ENCODE measurements around the gene MYO1E.
"Not testable (repeated sequence)": the region's sequence is repeated elsewhere in the genome, so short reads cannot be mapped to it uniquely, and the experiment has no call there.

MYO1E gene

GRCh38 chr15:59290295-59291212, 82.1 kb downstream of the MYO1E start:
- DNase-seq, result no peak

- no peak for DNase-seq
Measured at GRCh38 chr15:59289574-59289973, 83.1 kb downstream of the MYO1E start.

DNA sequence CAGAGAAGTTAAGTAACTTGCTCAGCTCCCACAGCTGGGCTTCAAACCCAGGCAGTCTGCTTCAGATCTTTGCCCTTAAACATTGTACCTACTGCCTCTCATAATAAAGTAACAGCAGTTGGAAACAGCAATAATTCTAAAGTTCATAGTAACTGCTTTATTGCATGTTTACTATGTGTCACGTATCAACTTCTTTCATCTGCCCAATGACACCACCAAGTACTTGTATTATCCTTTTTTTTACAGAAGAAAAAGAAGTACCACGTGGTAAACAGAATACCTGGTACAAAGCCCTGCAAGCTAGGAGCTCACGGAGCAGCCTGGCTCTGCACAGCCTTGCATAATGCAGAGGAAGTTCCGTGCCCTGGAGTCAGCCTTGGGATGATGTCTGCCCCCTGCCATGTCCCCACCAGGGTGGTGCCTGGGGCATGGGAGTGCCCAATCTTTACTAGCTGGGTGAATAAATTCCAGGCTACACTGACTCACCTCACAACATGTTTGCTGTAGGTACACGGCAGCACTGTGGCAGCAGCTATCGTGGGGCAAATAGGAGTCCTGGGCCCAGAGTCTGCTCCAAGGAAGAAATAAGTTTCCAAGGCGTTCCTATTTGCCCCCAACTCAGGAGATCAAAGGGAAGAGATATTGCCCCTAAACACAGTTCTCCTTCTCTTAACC, 88.8 kb downstream of the MYO1E start:
- DNase-seq, result no peak

- no peak for DNase-seq
Measured at GRCh38 chr15:59282515-59283337, 89.9 kb downstream of the MYO1E start.

DNA sequence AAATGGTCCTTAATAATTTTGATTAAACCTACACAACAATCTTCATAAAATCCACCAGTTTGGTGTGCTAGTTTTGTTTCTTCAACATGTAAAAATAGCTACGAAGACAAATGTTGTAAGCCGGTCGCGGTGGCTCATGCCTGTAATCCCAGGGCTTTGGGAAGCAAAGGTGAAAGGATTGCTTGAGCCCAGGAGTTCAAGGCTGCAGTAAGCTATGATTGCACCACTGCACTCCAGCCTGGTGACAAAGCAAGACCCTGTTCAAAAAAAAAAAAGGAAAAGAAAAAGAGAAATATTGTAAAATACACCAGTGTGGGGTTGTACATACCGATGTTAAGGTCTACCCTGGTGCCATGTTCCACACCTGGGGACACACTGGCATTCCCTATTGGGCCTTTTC, 91.0 kb downstream of the MYO1E start:
- no peak for DNase-seq

DNA sequence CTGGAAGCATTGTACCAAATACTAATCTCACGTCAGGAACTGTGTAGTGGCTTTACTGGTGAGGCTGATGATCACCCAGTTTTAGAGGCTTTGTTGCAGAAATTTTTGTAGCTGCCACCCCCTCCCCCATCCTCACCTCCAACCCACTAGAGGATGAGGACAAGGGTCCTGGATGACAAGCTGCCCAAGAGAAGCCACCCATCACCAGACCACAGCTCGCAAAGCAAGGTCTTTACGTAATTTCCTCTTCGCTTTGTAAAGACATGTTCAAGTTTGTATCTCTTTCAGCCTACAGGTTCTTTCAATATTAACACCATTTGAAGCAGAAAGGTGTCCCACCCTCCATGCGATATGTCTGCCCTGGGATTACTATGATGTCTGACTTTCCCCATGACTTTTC, 91.8 kb downstream of the MYO1E start:
- no peak for DNase-seq

GRCh38 chr15:59280292-59280691, 92.4 kb downstream of the MYO1E start:
- DNase-seq, result not testable (repeated sequence)

GRCh38 chr15:59279023-59279422, 93.6 kb downstream of the MYO1E start:
- DNase-seq, result no peak

- no peak for DNase-seq
Measured at GRCh38 chr15:59278120-59278519, 94.6 kb downstream of the MYO1E start.

DNA sequence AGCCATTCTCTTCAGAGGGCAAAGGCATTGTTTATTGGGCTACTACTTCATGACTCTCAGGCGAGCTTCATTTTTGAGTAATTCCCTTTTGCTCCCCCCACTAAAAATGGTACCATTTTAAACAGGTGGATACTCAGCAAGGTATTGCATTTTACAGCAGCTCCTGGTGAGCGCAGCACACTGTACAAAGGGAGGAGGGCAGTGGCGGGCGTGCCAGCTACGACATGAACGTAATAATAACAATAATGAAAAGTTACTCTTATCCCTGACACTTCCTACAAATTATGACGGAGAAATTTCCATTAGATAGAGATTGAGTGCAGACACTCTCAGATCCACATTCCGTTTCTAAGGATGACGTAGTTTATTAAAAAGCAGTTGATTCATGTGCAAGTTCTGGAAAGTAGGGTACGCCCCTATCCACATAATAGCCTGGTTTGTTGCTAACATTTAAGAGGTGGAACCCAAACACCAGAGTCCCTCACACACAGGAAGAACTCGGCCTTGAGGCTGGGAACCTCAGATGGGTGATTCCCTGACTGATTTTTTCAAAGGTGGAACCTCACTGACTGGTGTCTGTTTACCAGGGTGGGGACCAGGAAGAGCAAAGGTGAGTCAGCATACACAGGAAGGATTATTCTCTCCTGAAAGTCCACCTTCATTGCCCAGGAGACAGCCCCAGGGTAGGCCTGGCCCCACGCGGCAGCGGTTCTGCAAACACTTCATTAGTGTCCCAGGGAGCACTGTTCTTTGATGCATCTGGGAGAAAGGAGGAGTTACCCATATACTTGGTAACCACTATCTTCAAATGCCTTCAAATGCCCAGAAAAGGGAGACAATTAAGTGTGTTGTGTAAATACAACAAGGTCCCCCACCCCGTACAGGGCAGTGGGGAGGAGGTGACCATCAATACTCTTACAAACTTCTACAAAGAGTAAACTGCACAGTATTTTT, 96.2 kb downstream of the MYO1E start:
- no peak for DNase-seq

- DNase-seq, result no peak
Measured at GRCh38 chr15:59274126-59274970, 98.3 kb downstream of the MYO1E start.

DNA sequence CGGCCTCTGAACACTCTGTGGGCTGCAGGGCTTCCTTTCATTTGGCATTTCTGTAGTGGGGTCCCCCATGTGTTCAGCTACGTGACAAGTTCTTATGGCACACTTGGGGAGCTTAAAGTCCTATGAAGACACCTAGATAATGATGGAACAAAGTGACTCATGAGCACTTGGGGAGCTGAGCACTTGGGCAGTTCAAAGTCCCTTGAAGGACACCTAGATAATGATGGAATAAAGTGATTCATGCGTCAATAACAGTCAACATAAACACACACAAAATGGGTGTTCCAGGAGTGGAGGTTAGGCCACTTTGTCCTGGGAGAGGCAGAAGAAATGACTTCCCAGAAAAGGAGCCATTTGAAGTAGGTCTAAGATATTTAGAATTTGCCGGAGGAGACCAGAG, 99.4 kb downstream of the MYO1E start:
- no peak for DNase-seq

GRCh38 chr15:59271595-59272201, 101.0 kb downstream of the MYO1E start:
- DNase-seq, result no peak

- DNase-seq, result no peak
Measured at GRCh38 chr15:59268852-59269407, 103.7 kb downstream of the MYO1E start.

- no peak for DNase-seq
Measured at GRCh38 chr15:59268168-59268851, 104.4 kb downstream of the MYO1E start.

DNA sequence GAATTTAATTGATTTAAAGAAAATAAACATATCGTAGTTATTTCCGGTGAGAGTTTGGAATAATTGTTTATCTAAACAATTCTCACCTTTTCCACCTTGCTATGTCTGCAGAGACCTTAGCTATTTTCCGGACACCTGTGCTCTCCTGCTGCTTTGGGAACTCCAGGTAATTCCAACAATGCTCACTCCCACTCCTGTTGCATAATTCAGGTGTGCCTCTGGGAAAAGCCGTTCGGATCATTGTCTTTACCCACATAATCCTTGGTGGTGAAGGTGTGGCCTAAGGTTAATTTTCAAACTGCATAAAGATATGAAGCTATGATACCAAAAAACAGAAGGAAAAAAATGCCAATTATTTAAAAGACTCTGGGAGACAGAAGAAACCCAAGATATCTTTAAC, 106.6 kb downstream of the MYO1E start:
- no peak for DNase-seq

- DNase-seq, result no peak
Measured at GRCh38 chr15:59262316-59262715, 110.4 kb downstream of the MYO1E start.

- DNase-seq, result no peak
Measured at GRCh38 chr15:59260090-59260489, 112.6 kb downstream of the MYO1E start.

GRCh38 chr15:59259137-59259943, 113.3 kb downstream of the MYO1E start:
- DNase-seq, result no peak

Data from NCI-H2029 (cell line).